Measurements from ENCODE around the gene TECPR1.

Gene TECPR1

GRCh38 chr7:98257701-98258100 is 5.7 kb upstream of the TECPR1 start:
- DNase-seq (ENCODE audit: low read depth in 1 of 2, low spot score in 1 of 2): no peak
- no peak for TF ChIP-seq GABPA (IDR thresholded peaks at IDR 0.05; ENCODE audit: low read depth)
- Histone ChIP-seq H3K27ac (replicated peaks) (no peak overlapping the region), H3K4me3 (replicated peaks; ENCODE audit: insufficient read depth, low read length) (no peak overlapping the region), H3K27me3 (ENCODE audit: insufficient read depth, poor library complexity, severe bottlenecking) (no peaks in the 10 kb centered on the region)

GRCh38 chr7:98256431-98256830 is 4.4 kb upstream of the TECPR1 start:
- H3K4me3 ChIP-seq (replicated peaks; ENCODE audit: insufficient read depth, low read length): no peak overlapping the region
- H3K27me3 ChIP-seq (ENCODE audit: insufficient read depth, poor library complexity, severe bottlenecking): no peaks in the 10 kb centered on the region
- DNase-seq (ENCODE audit: low read depth in 1 of 2, low spot score in 1 of 2): no peak
- no peak for TF ChIP-seq SPI1 (IDR thresholded peaks at IDR 0.05; ENCODE audit: borderline replicate concordance, low read depth)
- TF ChIP-seq REST (IDR thresholded peaks at IDR 0.05; ENCODE audit: insufficient replicate concordance, low read depth): no peak
- no peak for TF ChIP-seq CTCF (IDR thresholded peaks at IDR 0.05; ENCODE audit: insufficient read depth, low read length)
- TF ChIP-seq POLR2AphosphoS5 (IDR thresholded peaks at IDR 0.05; ENCODE audit: low read depth): no peak
- TF ChIP-seq GABPA (IDR thresholded peaks at IDR 0.05; ENCODE audit: low read depth): no peak
- H3K27ac ChIP-seq (replicated peaks): no peak overlapping the region

GRCh38 chr7:98254951-98255610 is 3.0 kb upstream of the TECPR1 start:
- Histone ChIP-seq H3K27me3 (ENCODE audit: insufficient read depth, poor library complexity, severe bottlenecking) (no peaks in the 10 kb centered on the region), H3K27ac (replicated peaks) (no peak overlapping the region), H3K4me3 (replicated peaks; ENCODE audit: insufficient read depth, low read length) (no peak overlapping the region)
- TF ChIP-seq REST (IDR thresholded peaks at IDR 0.05; ENCODE audit: insufficient replicate concordance, low read depth): no peak
- no peak for TF ChIP-seq POLR2AphosphoS5 (IDR thresholded peaks at IDR 0.05; ENCODE audit: low read depth)
- no peak for TF ChIP-seq GABPA (IDR thresholded peaks at IDR 0.05; ENCODE audit: low read depth)
- no peak for TF ChIP-seq CTCF (IDR thresholded peaks at IDR 0.05; ENCODE audit: insufficient read depth, low read length)
- TF ChIP-seq SPI1 (IDR thresholded peaks at IDR 0.05; ENCODE audit: borderline replicate concordance, low read depth): no peak
- no peak for DNase-seq (ENCODE audit: low read depth in 1 of 2, low spot score in 1 of 2)

- Histone ChIP-seq H3K27ac (replicated peaks) (no peak overlapping the region), H3K4me3 (replicated peaks; ENCODE audit: insufficient read depth, low read length) (no peak overlapping the region), H3K27me3 (ENCODE audit: insufficient read depth, poor library complexity, severe bottlenecking) (no peaks in the 10 kb centered on the region)
- no peak for DNase-seq (ENCODE audit: low read depth in 1 of 2, low spot score in 1 of 2)
- no peak for TF ChIP-seq POLR2AphosphoS5 (IDR thresholded peaks at IDR 0.05; ENCODE audit: low read depth)
- no peak for TF ChIP-seq REST (IDR thresholded peaks at IDR 0.05; ENCODE audit: insufficient replicate concordance, low read depth)
- no peak for TF ChIP-seq SPI1 (IDR thresholded peaks at IDR 0.05; ENCODE audit: borderline replicate concordance, low read depth)
- no peak for TF ChIP-seq CTCF (IDR thresholded peaks at IDR 0.05; ENCODE audit: insufficient read depth, low read length)
- TF ChIP-seq GABPA (IDR thresholded peaks at IDR 0.05; ENCODE audit: low read depth): no peak
Observed at GRCh38 chr7:98254516-98254915, 2.5 kb upstream of the TECPR1 start.
